Measurements from ENCODE around the gene MTR.

DNA sequence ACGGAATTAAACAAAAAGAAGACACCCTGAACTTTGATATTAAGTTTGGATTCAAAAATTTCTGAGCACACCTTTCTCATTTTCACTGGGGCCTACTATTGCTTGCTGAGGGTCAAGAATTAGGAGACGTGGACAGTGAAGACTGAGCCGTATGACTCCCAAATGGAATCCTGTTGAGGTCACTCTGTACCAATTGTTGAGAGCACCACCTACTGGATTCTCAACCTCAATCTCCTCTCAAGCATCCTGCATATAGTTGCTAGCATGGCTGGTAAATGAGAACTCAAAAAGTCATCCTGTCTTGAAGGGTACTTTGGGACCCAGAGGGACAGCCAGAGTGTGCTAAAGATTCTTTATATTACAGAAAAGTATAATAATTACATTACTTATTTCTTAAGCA lies 20.2 kb upstream of the MTR start:
- no peak for TF ChIP-seq ZC3H10 (CRISPR knock-in tag; IDR thresholded peaks at IDR 0.05)
- no peak for TF ChIP-seq ISL1 (CRISPR knock-in tag; IDR thresholded peaks at IDR 0.05)
- TF ChIP-seq ZFP30 (CRISPR knock-in tag; IDR thresholded peaks at IDR 0.05), result no peak
- no peak for TF ChIP-seq ZFP3 (CRISPR knock-in tag; IDR thresholded peaks at IDR 0.05)
- no peak for TF ChIP-seq CSDC2 (CRISPR knock-in tag; IDR thresholded peaks at IDR 0.05)
- no peak for TF ChIP-seq RARB (CRISPR knock-in tag; IDR thresholded peaks at IDR 0.05)
- no peak for TF ChIP-seq BACH2 (CRISPR knock-in tag; IDR thresholded peaks at IDR 0.05; ENCODE audit: borderline replicate concordance)
- TF ChIP-seq, protein P1, sequence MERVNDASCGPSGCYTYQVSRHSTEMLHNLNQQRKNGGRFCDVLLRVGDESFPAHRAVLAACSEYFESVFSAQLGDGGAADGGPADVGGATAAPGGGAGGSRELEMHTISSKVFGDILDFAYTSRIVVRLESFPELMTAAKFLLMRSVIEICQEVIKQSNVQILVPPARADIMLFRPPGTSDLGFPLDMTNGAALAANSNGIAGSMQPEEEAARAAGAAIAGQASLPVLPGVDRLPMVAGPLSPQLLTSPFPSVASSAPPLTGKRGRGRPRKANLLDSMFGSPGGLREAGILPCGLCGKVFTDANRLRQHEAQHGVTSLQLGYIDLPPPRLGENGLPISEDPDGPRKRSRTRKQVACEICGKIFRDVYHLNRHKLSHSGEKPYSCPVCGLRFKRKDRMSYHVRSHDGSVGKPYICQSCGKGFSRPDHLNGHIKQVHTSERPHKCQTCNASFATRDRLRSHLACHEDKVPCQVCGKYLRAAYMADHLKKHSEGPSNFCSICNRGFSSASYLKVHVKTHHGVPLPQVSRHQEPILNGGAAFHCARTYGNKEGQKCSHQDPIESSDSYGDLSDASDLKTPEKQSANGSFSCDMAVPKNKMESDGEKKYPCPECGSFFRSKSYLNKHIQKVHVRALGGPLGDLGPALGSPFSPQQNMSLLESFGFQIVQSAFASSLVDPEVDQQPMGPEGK (CRISPR knock-in tag; IDR thresholded peaks at IDR 0.05; ENCODE audit: borderline replicate concordance), result no peak
- TF ChIP-seq, protein P2, sequence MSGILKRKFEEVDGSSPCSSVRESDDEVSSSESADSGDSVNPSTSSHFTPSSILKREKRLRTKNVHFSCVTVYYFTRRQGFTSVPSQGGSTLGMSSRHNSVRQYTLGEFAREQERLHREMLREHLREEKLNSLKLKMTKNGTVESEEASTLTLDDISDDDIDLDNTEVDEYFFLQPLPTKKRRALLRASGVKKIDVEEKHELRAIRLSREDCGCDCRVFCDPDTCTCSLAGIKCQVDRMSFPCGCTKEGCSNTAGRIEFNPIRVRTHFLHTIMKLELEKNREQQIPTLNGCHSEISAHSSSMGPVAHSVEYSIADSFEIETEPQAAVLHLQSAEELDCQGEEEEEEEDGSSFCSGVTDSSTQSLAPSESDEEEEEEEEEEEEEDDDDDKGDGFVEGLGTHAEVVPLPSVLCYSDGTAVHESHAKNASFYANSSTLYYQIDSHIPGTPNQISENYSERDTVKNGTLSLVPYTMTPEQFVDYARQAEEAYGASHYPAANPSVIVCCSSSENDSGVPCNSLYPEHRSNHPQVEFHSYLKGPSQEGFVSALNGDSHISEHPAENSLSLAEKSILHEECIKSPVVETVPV (CRISPR knock-in tag; IDR thresholded peaks at IDR 0.05), result no peak
- TF ChIP-seq GLIS3 (CRISPR knock-in tag; IDR thresholded peaks at IDR 0.05), result no peak
- TF ChIP-seq, protein P3, sequence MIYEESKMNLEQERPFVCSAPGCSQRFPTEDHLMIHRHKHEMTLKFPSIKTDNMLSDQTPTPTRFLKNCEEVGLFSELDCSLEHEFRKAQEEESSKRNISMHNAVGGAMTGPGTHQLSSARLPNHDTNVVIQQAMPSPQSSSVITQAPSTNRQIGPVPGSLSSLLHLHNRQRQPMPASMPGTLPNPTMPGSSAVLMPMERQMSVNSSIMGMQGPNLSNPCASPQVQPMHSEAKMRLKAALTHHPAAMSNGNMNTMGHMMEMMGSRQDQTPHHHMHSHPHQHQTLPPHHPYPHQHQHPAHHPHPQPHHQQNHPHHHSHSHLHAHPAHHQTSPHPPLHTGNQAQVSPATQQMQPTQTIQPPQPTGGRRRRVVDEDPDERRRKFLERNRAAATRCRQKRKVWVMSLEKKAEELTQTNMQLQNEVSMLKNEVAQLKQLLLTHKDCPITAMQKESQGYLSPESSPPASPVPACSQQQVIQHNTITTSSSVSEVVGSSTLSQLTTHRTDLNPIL (CRISPR knock-in tag; IDR thresholded peaks at IDR 0.05; ENCODE audit: low read depth), result no peak

Data from SK-N-SH treated with all-trans-retinoic acid at 6 μM for 48 hours (cell line).